Muscle of leg (tissue), 11 donors: ENCODE results near the gene TNIK. TPM values are rescaled to one million over a fixed set of nuclear protein-coding genes. Genes with fewer than 3 reads are reported as not detected.
"Not testable (repeated sequence)": the region's sequence is repeated elsewhere in the genome, so short reads cannot be mapped to it uniquely, and the experiment has no call there.

ENCODE experiments used
- DNase-seq: peaks from one replicate; pipeline ENCODE4 v3.0.0; 2013
- H3K27ac ChIP-seq: one replicate; pipeline ENCODE4 v1.5.1; 2013; ENCODE audit warnings: mild to moderate bottlenecking, low read length, control low read depth
- H3K27me3 ChIP-seq: one replicate; pipeline ENCODE4 v1.6.1; 2013; ENCODE audit warnings: low read length; ENCODE audit not compliant: control insufficient read depth, insufficient read depth
- H3K36me3 ChIP-seq: one replicate; pipeline ENCODE4 v1.6.1; 2013; ENCODE audit warnings: low read length; ENCODE audit not compliant: control insufficient read depth, insufficient read depth
- H3K4me1 ChIP-seq: one replicate; pipeline ENCODE4 v1.6.1; 2013; ENCODE audit warnings: low read length; ENCODE audit not compliant: control insufficient read depth, insufficient read depth
- H3K4me3 ChIP-seq: one replicate; pipeline ENCODE4 v1.5.1; 2013; ENCODE audit warnings: low read length, control low read depth
- H3K9me3 ChIP-seq: replicated peaks from 2 replicates; pipeline ENCODE4 v1.6.1; 2013; ENCODE audit warnings: low read depth, low read length; ENCODE audit not compliant: control insufficient read depth
- WGBS: methylation state at CpG from one replicate; pipeline ENCODE4 v1.1.5; 2013; ENCODE audit warnings: missing lambda C conversion rate; ENCODE audit not compliant: insufficient coverage; 5-methylcytosine and 5-hydroxymethylcytosine counted together
- polyA plus RNA-seq, 8 donors: library from polyadenylated mRNA; unstranded; fragments of 120-200 nt; gene quantifications; one replicate each; pipeline versions ENCODE4 v1.2.1 to v1.2.3, GENCODE V29; 2013; ENCODE audit warnings: inconsistent platforms in 1 of 8, low replicate concordance in 1 of 8; ENCODE audit not compliant: insufficient read length in 8 of 8, insufficient read depth in 1 of 8
- total RNA-seq: library from RNA; stranded (reverse); fragments of 120-200 nt; gene quantifications from one replicate; pipeline ENCODE4 v1.2.4, GENCODE V29; 2013

TNIK gene
- total and polyA plus RNA-seq, 9 donors: 26.1 to 46.0 (median 33.6) TPM

DNA sequence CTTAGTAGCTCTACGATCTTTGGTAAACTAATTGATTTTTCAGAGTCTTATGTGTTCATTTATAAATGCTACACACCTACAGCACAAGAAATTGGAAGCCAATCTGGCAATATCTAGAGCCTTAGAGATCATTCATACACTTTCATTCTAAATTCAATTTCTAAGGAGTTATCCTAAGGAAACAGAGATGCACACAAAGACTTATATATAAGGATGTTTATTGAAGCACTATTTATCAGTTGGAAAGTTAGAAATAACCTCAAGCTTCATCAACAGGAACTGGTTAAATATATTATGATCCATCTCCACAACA, 12.7 kb downstream of the TNIK start:
- WGBS: no CpG with 5 or more reads among the region's 1 CpG
- H3K27ac ChIP-seq, H3K36me3 ChIP-seq, H3K4me3 ChIP-seq, H3K27me3 ChIP-seq, H3K4me1 ChIP-seq, DNase-seq, H3K9me3 ChIP-seq: not testable (repeated sequence)

DNA sequence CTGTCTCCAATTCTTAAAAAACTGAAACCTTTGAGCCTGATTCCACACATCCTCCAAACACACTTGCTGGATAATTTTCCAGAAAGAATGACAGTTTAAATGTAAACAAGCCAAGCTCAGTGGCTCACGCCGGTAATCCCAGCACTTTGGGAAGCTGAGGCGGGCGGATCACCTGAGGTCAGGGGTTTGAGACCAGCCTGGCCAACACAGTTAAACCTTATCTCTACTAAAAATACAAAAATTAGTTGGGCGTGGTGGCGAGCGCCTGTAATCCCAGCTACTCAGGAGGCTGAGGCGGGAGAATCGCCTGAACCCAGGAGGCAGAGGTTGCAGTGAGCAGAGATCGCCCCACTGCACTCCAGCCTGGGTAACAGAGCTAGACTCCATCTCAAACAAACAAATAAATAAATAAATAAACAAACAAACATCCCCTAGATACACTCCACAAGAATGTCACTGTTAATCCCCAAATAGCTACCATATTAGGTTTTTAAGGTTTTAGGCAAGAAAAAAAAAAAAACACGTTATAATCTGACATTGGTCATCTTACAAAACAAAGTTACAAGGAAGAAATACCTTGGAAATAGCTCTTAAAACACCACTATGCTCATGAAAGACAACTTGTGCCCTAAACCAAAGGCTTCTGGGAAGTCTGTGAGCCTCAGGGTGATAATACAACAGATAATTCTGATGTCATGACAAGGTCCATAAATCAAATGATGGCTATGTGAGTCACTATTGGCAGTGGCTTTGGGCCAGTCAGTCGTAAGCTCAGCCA, 13.2 kb downstream of the TNIK start:
- H3K27me3 ChIP-seq: no peaks in the 10 kb centered on the region
- no peaks in the 10 kb centered on the region for H3K4me1 ChIP-seq
- no CpG with 5 or more reads among the region's 12 CpGs for WGBS
- H3K36me3 ChIP-seq: no peaks in the 10 kb centered on the region
- DNase-seq: no peak
- no peak overlapping the region for H3K4me3 ChIP-seq
- H3K9me3 ChIP-seq: no peaks in the 10 kb centered on the region
- no peak overlapping the region for H3K27ac ChIP-seq

DNA sequence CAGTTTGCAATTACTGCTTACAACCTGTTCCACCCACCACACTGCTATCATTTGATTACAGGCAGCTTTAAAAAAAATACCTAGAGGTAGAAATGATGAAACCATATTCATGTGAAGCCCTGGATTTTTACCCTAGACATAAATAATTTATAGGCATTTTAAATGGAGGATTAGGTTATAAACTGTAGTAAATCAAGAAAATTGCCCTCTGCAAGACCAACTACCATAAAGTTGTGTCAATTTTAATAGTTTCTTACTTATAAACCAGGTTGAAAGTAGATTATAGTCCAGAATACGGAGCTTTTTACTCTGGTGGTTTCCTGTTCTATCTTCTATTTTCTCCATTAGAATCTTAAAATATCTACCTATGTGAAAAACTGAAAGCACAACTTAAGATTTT, 13.9 kb downstream of the TNIK start:
- WGBS: no CpG with 5 or more reads among the region's 1 CpG
- Histone ChIP-seq H3K27me3 (no peaks in the 10 kb centered on the region), H3K36me3 (no peaks in the 10 kb centered on the region), H3K4me1 (no peaks in the 10 kb centered on the region), H3K4me3 (no peak overlapping the region), H3K9me3 (no peaks in the 10 kb centered on the region), H3K27ac (no peak overlapping the region)
- no peak for DNase-seq

DNA sequence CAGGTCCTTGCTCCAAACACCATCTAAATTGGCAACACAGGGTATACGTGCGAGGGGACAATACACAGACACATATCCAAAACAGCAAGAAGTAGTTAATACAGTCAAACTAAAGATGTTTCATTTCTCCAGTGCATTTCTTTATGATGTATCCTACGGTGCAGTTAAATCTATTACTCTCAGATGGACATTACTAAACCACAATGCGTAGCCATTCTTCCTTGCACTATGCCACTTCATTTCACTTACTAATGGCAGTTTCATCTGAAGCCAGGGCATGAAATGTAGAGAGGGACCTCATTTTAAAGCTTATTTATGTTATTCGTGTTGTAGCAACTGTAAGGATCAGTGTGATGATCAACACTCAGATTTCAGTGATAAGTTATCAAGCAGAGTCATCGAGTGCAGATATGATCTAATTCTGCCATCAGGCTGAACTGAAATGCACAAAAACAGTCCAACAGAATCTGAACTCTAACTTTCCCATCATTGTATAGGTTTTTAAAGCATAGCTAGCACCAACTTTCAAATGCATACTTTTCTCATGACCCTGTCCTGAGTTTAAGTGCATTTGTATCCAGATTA, 14.5 kb downstream of the TNIK start:
- Histone ChIP-seq H3K36me3 (no peaks in the 10 kb centered on the region), H3K4me1 (no peaks in the 10 kb centered on the region), H3K27me3 (no peaks in the 10 kb centered on the region), H3K9me3 (no peaks in the 10 kb centered on the region), H3K27ac (no peak overlapping the region), H3K4me3 (no peak overlapping the region)
- WGBS: no CpG with 5 or more reads among the region's 6 CpGs
- DNase-seq: no peak

DNA sequence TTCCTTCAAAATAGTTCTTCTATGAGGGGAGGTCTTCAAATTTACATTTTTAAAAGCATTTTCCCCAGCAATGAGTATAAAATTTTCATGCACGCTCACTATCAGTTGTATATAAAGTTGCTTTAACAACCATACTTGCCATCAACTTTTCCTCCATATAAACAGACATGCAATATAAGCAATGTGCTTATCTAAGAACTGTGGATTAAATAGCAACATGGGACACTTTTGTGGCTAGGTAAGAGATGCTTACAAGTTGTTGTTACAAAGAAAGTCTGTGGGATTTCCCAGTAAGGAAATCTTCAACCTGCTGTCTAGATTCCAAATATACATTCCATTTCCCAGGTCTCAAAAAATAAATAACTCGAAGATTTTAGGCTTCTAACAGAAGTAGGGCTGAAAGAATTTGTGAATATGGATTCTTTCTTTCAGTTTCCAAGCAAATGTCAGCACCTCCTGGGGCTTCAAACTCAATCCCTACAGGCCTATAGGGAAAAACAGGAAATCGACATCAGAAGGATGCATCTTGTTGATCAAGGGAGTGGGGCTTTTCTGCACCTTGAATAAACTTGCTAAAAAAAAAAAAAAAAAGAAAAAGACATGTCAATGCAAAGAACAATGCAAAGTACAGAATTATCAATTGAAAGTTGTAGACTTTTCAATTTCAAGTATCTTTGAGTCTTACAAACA, 16.1 kb downstream of the TNIK start:
- no peaks in the 10 kb centered on the region for H3K9me3 ChIP-seq
- H3K36me3 ChIP-seq: no peaks in the 10 kb centered on the region
- no peak overlapping the region for H3K4me3 ChIP-seq
- H3K27me3 ChIP-seq: no peaks in the 10 kb centered on the region
- no peaks in the 10 kb centered on the region for H3K4me1 ChIP-seq
- no peak for DNase-seq
- H3K27ac ChIP-seq: no peak overlapping the region
- no CpG with 5 or more reads among the region's 3 CpGs for WGBS

DNA sequence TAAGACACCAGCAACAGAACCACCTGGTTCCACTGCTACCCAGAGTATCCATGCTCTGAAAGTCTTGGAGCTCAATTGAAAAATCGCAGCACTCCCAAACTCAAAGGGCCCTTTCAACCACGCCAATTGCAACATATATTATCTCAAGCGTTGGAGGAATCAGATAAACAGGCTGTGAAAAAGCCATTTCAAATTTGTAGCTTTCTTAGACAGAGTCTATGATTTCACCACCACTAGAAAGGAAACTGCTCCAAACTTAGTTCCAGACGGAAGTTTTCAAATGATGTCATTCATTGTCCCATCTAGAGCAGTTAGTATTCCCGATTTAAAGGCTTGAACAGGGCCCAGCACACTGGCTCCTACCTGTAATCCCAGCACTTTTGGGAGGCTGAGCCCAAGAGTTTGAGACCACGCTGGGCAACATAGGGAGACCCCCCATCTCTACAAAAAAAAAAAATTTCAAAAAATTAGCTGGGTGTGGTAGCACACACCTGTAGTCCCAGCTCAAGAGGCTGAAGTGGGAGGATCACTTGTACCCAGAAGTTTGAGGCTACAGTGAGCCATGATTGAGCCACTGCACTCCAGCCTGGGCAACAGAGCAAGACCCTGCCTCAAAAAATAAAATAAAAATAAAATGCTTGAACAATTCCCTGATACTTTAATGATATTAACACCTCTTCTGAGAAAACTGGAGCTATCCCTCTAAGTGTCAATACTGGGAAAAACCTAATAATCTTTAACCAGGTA, 16.8 kb downstream of the TNIK start:
- no peaks in the 10 kb centered on the region for H3K4me1 ChIP-seq
- H3K9me3 ChIP-seq: no peaks in the 10 kb centered on the region
- H3K27me3 ChIP-seq: no peaks in the 10 kb centered on the region
- H3K4me3 ChIP-seq: no peak overlapping the region
- H3K27ac ChIP-seq: no peak overlapping the region
- H3K36me3 ChIP-seq: no peaks in the 10 kb centered on the region
- no peak for DNase-seq
- no CpG with 5 or more reads among the region's 6 CpGs for WGBS

DNA sequence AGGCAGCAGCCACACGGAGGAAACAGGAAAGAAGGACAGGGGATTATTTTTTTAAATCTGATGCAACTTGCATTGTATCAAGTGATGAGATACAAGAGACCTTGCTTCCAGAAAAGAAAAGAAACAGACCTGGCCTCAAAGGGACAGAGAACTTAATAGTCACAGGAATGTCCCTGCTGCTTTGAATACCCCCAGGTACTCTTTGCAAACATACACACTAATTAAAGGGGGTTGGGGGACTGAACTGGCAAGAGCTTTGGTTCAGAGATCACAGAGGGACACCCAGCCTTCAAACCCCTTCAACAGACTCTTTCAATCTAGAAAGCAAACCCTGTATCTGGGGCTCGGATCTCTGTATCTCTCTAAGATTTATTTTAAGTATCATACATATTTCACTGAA, 18.0 kb downstream of the TNIK start:
- no peaks in the 10 kb centered on the region for H3K9me3 ChIP-seq
- no peaks in the 10 kb centered on the region for H3K36me3 ChIP-seq
- H3K27me3 ChIP-seq: no peaks in the 10 kb centered on the region
- no peak overlapping the region for H3K27ac ChIP-seq
- DNase-seq: no peak
- WGBS: no CpG with 5 or more reads among the region's 2 CpGs
- no peaks in the 10 kb centered on the region for H3K4me1 ChIP-seq
- no peak overlapping the region for H3K4me3 ChIP-seq

DNA sequence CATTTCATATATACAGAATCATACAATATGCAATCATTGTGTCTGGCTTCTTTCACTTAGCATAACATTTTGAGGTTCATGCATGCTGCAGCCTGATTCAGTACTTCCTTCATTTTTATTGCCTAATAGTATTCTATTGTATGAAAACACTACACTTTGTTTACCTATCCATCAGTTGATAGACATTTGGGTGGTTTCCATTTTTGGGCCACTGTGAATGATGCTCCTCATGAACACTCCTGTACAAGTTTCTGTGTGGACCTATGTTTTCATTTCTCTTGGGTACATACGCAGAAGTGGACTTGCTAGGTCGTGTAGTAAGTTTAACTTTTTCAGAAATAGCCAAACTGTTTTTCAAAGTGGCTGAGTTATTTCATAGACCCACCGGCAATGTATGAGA, 18.8 kb downstream of the TNIK start:
- Histone ChIP-seq H3K4me3 (no peak overlapping the region), H3K4me1 (no peaks in the 10 kb centered on the region), H3K27ac (no peak overlapping the region), H3K9me3 (no peaks in the 10 kb centered on the region), H3K36me3 (no peaks in the 10 kb centered on the region), H3K27me3 (no peaks in the 10 kb centered on the region)
- 83% methylated on average over 1 of the region's 3 CpGs for WGBS
- DNase-seq: no peak

DNA sequence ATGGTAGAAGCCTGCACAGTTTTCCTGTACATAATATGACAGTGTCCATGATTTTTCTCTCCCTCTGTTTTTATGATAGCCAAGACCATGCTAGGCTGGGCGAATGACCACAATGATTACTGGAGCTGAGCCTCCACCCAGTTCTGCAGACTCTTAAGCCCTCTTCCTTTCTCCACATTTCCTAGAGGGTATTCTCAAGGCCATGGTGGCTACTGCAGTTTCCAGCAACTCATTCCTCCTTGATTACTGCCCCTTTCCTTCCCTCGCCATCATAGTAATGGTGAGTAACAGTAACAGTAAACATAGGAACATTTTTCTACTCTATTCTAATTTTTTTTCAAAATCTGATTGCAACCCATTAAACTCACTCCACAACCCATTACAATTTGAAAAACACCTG, 20.2 kb downstream of the TNIK start:
- no peak for DNase-seq
- no peaks in the 10 kb centered on the region for H3K36me3 ChIP-seq
- H3K27ac ChIP-seq: no peak overlapping the region
- H3K9me3 ChIP-seq: no peaks in the 10 kb centered on the region
- H3K27me3 ChIP-seq: no peaks in the 10 kb centered on the region
- no peaks in the 10 kb centered on the region for H3K4me1 ChIP-seq
- 100% methylated on average over 1 of the region's 2 CpGs for WGBS
- no peak overlapping the region for H3K4me3 ChIP-seq

DNA sequence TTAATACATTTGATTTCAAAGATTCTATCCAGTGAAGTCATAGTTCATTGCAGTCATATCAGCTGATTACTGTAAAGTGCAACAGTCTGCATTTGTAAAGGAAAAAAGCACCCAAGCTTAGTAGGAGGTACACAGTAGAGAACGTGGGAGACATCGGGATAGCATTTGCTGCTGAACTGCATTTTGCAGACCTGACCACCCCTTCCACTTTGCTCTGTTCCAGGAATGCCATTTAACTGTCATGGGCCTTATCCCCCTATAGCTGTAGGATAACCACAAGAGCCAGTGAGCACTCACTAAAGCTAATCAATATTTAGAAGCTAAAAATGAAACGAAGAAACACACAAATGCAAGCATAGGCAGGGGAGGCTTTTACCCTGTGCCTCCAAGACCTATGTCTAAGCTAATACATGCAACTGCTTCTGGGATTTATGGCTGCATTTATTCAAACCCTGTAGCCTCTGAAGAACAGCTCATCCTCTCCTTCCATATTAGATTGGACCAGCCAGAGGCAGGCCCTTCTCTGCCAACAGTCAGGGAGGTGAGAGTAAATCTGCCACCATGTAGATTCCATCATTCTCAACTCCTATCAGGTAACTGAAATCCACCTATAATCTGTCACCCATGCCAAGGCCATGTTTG, 23.0 kb downstream of the TNIK start:
- H3K27me3 ChIP-seq: no peaks in the 10 kb centered on the region
- DNase-seq: no peak
- no peaks in the 10 kb centered on the region for H3K4me1 ChIP-seq
- H3K9me3 ChIP-seq: no peaks in the 10 kb centered on the region
- no peaks in the 10 kb centered on the region for H3K36me3 ChIP-seq
- H3K4me3 ChIP-seq: no peak overlapping the region
- WGBS: 40% methylated on average over 1 of the region's 3 CpGs
- no peak overlapping the region for H3K27ac ChIP-seq
